Hepatocyte (in vitro differentiated cells): ENCODE measurements around the gene MACROD2. TPM values are rescaled to one million over a fixed set of nuclear protein-coding genes. Genes with fewer than 3 reads are reported as not detected.

ENCODE experiments used
- DNase-seq: peaks from one replicate; pipeline ENCODE4 v3.0.0-alpha.2; 2016; ENCODE audit warnings: low spot score
- H2AFZ ChIP-seq: fragments of 200-600 bp; sonication (generic); 2 replicates; pipeline ENCODE4 v1.6.0; 2016; ENCODE audit warnings: antibody characterized with exemption, mild to moderate bottlenecking
- H3K27ac ChIP-seq: fragments of 200-600 bp; sonication (generic); 2 replicates; pipeline ENCODE4 v1.5.1; 2016; ENCODE audit warnings: mild to moderate bottlenecking
- H3K27me3 ChIP-seq: fragments of 200-600 bp; sonication (generic); 2 replicates; pipeline ENCODE4 v1.6.1; 2016
- H3K36me3 ChIP-seq: fragments of 200-600 bp; sonication (generic); replicated peaks from 2 replicates; pipeline ENCODE4 v1.5.1; 2016; ENCODE audit warnings: low read depth; ENCODE audit not compliant: insufficient read depth
- H3K4me1 ChIP-seq: fragments of 200-600 bp; sonication (generic); 2 replicates; pipeline ENCODE4 v1.5.1; 2016; ENCODE audit warnings: mild to moderate bottlenecking, moderate library complexity; ENCODE audit not compliant: insufficient read depth
- H3K4me2 ChIP-seq: fragments of 200-600 bp; sonication (generic); 2 replicates; pipeline ENCODE4 v1.6.0; 2016
- H3K4me3 ChIP-seq: fragments of 200-600 bp; sonication (generic); 2 replicates; pipeline ENCODE4 v1.5.1; 2016; ENCODE audit warnings: mild to moderate bottlenecking
- H3K79me2 ChIP-seq: fragments of 200-600 bp; sonication (generic); 2 replicates; pipeline ENCODE4 v1.6.0; 2017; ENCODE audit warnings: mild to moderate bottlenecking
- H3K9me2 ChIP-seq: fragments of 200-600 bp; sonication (generic); replicated peaks from 2 replicates; pipeline ENCODE4 v1.6.0; 2017; ENCODE audit warnings: mild to moderate bottlenecking; ENCODE audit not compliant: insufficient read depth
- H3K9me3 ChIP-seq: fragments of 200-600 bp; sonication (generic); 2 replicates; pipeline ENCODE4 v1.5.1; 2016; ENCODE audit warnings: low read depth, mild to moderate bottlenecking
- H4K20me1 ChIP-seq: fragments of 200-600 bp; sonication (generic); 2 replicates; pipeline ENCODE4 v1.6.0; 2016; ENCODE audit warnings: mild to moderate bottlenecking; ENCODE audit not compliant: insufficient read depth, poor library complexity, severe bottlenecking
- EZH2 ChIP-seq: fragments of 200-600 bp; sonication (generic); IDR thresholded peaks from 2 replicates; pipeline ENCODE4 v1.6.1; 2016; ENCODE audit warnings: antibody characterized with exemption, mild to moderate bottlenecking, borderline replicate concordance
- EZH2phosphoT487 ChIP-seq: fragments of 200-600 bp; sonication (generic); IDR thresholded peaks from one replicate; pipeline ENCODE4 v1.6.1; 2018; ENCODE audit warnings: antibody characterized with exemption, mild to moderate bottlenecking, low read depth, moderate library complexity; ENCODE audit not compliant: unreplicated experiment, severe bottlenecking
- WGBS: methylation state at CpG from one replicate; pipeline ENCODE4 v1.1.6; 2016; ENCODE audit warnings: low lambda C conversion rate; ENCODE audit errors: missing lambda C conversion rate; 5-methylcytosine and 5-hydroxymethylcytosine counted together
- polyA plus RNA-seq: library from polyadenylated mRNA; unstranded; fragments of >200 nt; fragmentation: Nextera tagmentation; extraction: Ambion mirVana; gene quantifications from 2 replicates; pipeline ENCODE4 v1.2.1, GENCODE V29; 2016
- total RNA-seq: library from RNA; depleted of rRNA; stranded (reverse); fragments of >200 nt; gene quantifications from 2 replicates; pipeline ENCODE4 v1.2.3, GENCODE V29; 2014
- TF ChIP-seq, protein P1 (sequence below): fragments of 200-600 bp; sonication (generic); IDR thresholded peaks from 2 replicates; pipeline ENCODE4 v1.5.1; 2016; ENCODE audit warnings: antibody characterized with exemption, mild to moderate bottlenecking; ENCODE audit not compliant: poor library complexity

The MACROD2 gene
- total and polyA plus RNA-seq, 2 experiments from 2014 or later = 2.4 to 3.1 TPM

- Histone ChIP-seq H3K4me2 (no peak overlapping the region), H3K4me3 (no peak overlapping the region), H3K27ac (no peak overlapping the region), H3K36me3 (no peaks in the 10 kb centered on the region), H3K27me3 (no peaks in the 10 kb centered on the region), H4K20me1 (no peaks in the 10 kb centered on the region), H3K9me3 (no peaks in the 10 kb centered on the region), H2AFZ (no peak overlapping the region), H3K4me1 (no peaks in the 10 kb centered on the region), H3K9me2 (no peaks in the 10 kb centered on the region), H3K79me2 (no peaks in the 10 kb centered on the region)
- no peak for DNase-seq
- 63% methylated on average over 8 of the region's 8 CpGs for WGBS
- TF ChIP-seq, protein P1, sequence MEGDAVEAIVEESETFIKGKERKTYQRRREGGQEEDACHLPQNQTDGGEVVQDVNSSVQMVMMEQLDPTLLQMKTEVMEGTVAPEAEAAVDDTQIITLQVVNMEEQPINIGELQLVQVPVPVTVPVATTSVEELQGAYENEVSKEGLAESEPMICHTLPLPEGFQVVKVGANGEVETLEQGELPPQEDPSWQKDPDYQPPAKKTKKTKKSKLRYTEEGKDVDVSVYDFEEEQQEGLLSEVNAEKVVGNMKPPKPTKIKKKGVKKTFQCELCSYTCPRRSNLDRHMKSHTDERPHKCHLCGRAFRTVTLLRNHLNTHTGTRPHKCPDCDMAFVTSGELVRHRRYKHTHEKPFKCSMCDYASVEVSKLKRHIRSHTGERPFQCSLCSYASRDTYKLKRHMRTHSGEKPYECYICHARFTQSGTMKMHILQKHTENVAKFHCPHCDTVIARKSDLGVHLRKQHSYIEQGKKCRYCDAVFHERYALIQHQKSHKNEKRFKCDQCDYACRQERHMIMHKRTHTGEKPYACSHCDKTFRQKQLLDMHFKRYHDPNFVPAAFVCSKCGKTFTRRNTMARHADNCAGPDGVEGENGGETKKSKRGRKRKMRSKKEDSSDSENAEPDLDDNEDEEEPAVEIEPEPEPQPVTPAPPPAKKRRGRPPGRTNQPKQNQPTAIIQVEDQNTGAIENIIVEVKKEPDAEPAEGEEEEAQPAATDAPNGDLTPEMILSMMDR = no peak
- TF ChIP-seq EZH2phosphoT487 = no peak
- no peak for TF ChIP-seq EZH2
Observed at GRCh38 chr20:15033891-15034290, 1038.6 kb downstream of the MACROD2 start.

- DNase-seq = no peak
- Histone ChIP-seq H3K9me3 (no peaks in the 10 kb centered on the region), H4K20me1 (no peaks in the 10 kb centered on the region), H3K79me2 (no peaks in the 10 kb centered on the region), H3K36me3 (no peaks in the 10 kb centered on the region), H2AFZ (no peak overlapping the region), H3K4me2 (no peak overlapping the region), H3K4me1 (no peaks in the 10 kb centered on the region), H3K4me3 (no peak overlapping the region), H3K27ac (no peak overlapping the region), H3K27me3 (no peaks in the 10 kb centered on the region), H3K9me2 (no peaks in the 10 kb centered on the region)
- WGBS = 77% methylated on average over 3 of the region's 3 CpGs
- TF ChIP-seq EZH2 (no peak), EZH2phosphoT487 (no peak)
Observed at GRCh38 chr20:15036948-15037347, 1041.6 kb downstream of the MACROD2 start.

DNA sequence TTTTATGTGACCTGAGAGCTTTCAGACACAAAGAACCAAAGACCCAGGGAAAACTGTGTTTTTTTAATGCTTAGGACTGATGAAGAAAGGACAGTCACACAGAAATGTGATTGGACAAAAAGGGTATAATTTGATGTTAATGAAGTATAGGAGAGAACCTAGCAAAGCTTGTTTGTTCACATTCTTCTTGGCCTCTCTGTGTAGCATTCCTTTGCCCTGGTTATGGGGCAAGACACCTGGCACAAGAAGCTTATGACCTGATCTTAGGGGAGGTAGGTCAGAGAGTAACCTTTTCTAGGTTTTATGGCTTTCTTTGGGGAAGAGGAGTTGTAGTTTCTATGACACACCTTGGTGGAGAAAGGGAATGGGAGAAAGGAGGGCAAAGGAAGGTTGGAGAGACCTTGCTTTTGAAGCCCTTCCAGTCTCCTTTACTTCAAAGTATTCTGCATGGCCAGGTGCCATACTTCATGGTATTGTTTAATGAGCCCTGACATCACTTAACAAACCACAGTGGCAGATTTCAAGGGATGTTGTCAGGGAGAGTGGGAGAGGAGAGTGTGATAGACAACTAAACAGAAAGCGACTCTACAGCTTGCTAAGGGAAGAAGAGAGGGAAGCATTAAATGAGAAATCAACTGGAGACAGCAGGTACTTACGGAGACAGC, 1043.9 kb downstream of the MACROD2 start:
- TF ChIP-seq EZH2 (no peak), EZH2phosphoT487 (no peak)
- TF ChIP-seq, protein P1 = no peak
- WGBS = 91% methylated on average over 2 of the region's 2 CpGs

DNA sequence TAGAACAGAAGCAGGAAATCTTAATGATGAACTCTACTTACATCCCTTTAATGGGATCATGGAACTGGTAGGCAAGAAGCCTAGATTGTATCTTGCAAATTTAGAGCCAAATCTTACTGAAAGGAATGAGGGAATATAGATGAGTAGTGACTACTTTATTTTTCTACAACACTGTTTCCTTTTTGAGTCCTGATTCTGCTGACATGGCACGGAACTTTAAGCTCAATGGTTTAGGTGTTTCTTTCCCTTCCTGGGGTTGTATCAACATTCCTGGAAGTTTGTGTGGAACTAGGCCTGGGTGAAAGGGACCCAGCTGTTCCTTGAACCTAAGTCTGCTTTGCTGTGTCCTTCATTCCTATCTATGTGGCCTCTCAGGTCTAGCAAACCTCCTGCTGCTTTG, 1047.4 kb downstream of the MACROD2 start:
- H3K36me3 ChIP-seq = no peaks in the 10 kb centered on the region
- no peaks in the 10 kb centered on the region for H4K20me1 ChIP-seq
- H3K4me1 ChIP-seq = no peaks in the 10 kb centered on the region
- no peaks in the 10 kb centered on the region for H3K9me3 ChIP-seq
- TF ChIP-seq, protein P1 = no peak
- TF ChIP-seq EZH2phosphoT487 (no peak), EZH2 (no peak)
- H3K27me3 ChIP-seq = no peaks in the 10 kb centered on the region
- no peaks in the 10 kb centered on the region for H3K9me2 ChIP-seq
- H2AFZ ChIP-seq = no peak overlapping the region
- no peak overlapping the region for H3K27ac ChIP-seq
- no peak overlapping the region for H3K4me2 ChIP-seq
- no peak overlapping the region for H3K4me3 ChIP-seq
- no peaks in the 10 kb centered on the region for H3K79me2 ChIP-seq
- no peak for DNase-seq
- WGBS = 95% methylated on average over 1 of the region's 1 CpG

More for the DNA sequence above, 1043.9 kb downstream of the MACROD2 start:
- Histone ChIP-seq H3K4me3 (no peak overlapping the region), H3K4me1 (no peaks in the 10 kb centered on the region), H3K9me2 (no peaks in the 10 kb centered on the region), H3K27me3 (no peaks in the 10 kb centered on the region), H3K79me2 (no peaks in the 10 kb centered on the region), H3K27ac (no peak overlapping the region), H3K4me2 (no peak overlapping the region), H3K36me3 (no peaks in the 10 kb centered on the region), H4K20me1 (no peaks in the 10 kb centered on the region), H3K9me3 (no peaks in the 10 kb centered on the region), H2AFZ (no peak overlapping the region)
- DNase-seq = no peak
